Esophagus squamous epithelium (tissue), 4 donors: ENCODE measurements around the gene RBM10.

Source experiments
- POLR2A ChIP-seq, 4 donors: fragments of 450-650 bp; IDR thresholded peaks; one replicate each; pipeline ENCODE4 v1.6.1; 2017; ENCODE audit warnings: antibody characterized with exemption in 4 of 4, mild to moderate bottlenecking in 4 of 4, moderate library complexity in 3 of 4
- TF ChIP-seq, protein P1 (sequence below), 6 experiments: fragments of 450-650 bp in 4 of 6; fragments of 200-600 bp in 2 of 6; sonication (generic) in 2 of 6; IDR thresholded peaks; one replicate each; pipeline ENCODE4 v1.5.1; 2016 to 2019; ENCODE audit warnings: antibody characterized with exemption in 6 of 6, mild to moderate bottlenecking in 4 of 6, moderate library complexity in 4 of 6

DNA sequence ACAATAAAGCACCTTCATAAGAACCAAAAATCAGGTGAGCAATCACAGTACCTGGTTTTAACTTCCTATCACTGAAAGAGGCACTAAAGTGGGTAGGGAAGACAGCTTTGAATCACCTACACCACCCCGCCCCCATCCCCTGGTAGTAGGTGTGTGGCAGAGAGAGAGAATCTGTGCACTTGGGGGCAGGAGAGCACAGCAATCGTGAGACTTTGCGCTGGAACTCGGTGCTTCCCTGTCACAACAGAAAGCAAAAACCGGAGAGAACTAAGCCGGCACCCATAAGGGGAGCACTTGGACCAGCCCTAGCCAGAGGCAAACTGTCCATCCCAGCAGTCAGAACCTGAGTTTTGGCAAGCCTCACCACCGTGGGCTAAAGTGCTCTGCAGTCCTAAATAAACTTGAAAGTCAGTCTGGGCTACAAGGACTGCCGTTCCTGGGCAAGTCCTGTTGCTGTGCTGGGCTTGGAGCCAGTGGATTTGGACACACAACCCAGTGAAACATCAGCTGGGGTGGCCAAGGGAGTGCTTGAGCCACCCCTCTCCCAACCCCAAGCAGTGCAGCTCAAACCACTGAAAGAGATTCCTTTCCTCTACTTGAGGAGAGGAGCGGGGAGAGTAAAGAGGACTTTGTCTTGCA is 32.6 kb upstream of the RBM10 start:
- TF ChIP-seq, protein P1, sequence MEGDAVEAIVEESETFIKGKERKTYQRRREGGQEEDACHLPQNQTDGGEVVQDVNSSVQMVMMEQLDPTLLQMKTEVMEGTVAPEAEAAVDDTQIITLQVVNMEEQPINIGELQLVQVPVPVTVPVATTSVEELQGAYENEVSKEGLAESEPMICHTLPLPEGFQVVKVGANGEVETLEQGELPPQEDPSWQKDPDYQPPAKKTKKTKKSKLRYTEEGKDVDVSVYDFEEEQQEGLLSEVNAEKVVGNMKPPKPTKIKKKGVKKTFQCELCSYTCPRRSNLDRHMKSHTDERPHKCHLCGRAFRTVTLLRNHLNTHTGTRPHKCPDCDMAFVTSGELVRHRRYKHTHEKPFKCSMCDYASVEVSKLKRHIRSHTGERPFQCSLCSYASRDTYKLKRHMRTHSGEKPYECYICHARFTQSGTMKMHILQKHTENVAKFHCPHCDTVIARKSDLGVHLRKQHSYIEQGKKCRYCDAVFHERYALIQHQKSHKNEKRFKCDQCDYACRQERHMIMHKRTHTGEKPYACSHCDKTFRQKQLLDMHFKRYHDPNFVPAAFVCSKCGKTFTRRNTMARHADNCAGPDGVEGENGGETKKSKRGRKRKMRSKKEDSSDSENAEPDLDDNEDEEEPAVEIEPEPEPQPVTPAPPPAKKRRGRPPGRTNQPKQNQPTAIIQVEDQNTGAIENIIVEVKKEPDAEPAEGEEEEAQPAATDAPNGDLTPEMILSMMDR (IDR thresholded peaks at IDR 0.05), result no peak
- TF ChIP-seq POLR2A (IDR thresholded peaks at IDR 0.05), result no peak
